WERI-Rb-1 (cell line): ENCODE measurements around the gene TMC5.
"Not testable (repeated sequence)": the region's sequence is repeated elsewhere in the genome, so short reads cannot be mapped to it uniquely, and the experiment has no call there.

ENCODE experiments used
- DNase-seq: peaks from one replicate; pipeline ENCODE4 v3.0.0-alpha.2; 2020
- H3K27ac ChIP-seq: fragments of 250-450 bp; sonication (Bioruptor Pico); 2 replicates; pipeline ENCODE4 v1.5.1; 2020; ENCODE audit warnings: mild to moderate bottlenecking, moderate library complexity
- H3K27me3 ChIP-seq: fragments of 250-450 bp; sonication (Bioruptor Pico); 2 replicates; pipeline ENCODE4 v1.5.1; 2021; ENCODE audit warnings: mild to moderate bottlenecking, low read depth, moderate library complexity; ENCODE audit not compliant: insufficient read depth, severe bottlenecking
- H3K36me3 ChIP-seq: fragments of 250-450 bp; sonication (Bioruptor Pico); 2 replicates; pipeline ENCODE4 v1.5.1; 2020; ENCODE audit warnings: mild to moderate bottlenecking, moderate library complexity
- H3K4me3 ChIP-seq: 2 replicates; pipeline ENCODE4 v1.5.1; 2011; ENCODE audit warnings: low read depth, mild to moderate bottlenecking, control low read depth, low read length
- H3K9me3 ChIP-seq: fragments of 250-450 bp; sonication (Bioruptor Pico); 2 replicates; pipeline ENCODE4 v1.5.1; 2021; ENCODE audit warnings: mild to moderate bottlenecking, moderate library complexity; ENCODE audit not compliant: severe bottlenecking
- CTCF ChIP-seq: IDR thresholded peaks from 2 replicates; pipeline ENCODE4 v1.5.1; 2011; ENCODE audit warnings: low read depth, mild to moderate bottlenecking, control low read depth, inconsistent platforms, low read length

Gene TMC5

DNA sequence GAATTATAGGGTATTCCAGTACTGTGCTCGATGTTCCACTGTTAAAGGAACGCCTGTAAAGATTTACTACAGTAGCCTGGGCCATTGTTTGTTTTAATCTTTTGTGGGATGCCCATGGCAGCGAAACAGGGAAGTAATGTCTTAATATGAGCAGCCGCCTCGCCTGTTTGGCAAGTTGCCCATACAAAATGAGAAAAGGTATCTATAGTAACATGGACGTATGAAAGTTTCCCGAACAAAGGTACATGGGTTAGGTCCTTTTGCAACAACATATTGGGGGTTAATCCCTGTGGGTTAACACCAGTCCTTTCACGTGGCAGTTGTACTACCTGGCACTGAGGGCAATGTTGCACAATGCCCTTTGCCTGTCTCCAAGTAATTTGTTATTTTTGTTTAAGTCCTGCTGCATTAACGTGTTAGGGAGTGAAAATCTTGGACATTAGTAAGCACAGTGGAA is 21.1 kb upstream of the TMC5 start:
- no peak for TF ChIP-seq CTCF
- no peak for DNase-seq
- Histone ChIP-seq H3K27ac (no peak overlapping the region), H3K27me3 (no peaks in the 10 kb centered on the region), H3K9me3 (peaks cover under 1% of the 10 kb centered on the region), H3K4me3 (no peak overlapping the region), H3K36me3 (no peaks in the 10 kb centered on the region)

- H3K27me3 ChIP-seq, H3K4me3 ChIP-seq, H3K9me3 ChIP-seq, H3K27ac ChIP-seq, H3K36me3 ChIP-seq, DNase-seq: not testable (repeated sequence)
These were observed 20.3 kb upstream of the TMC5 start for GRCh38 chr16:19397373-19397772.

DNA sequence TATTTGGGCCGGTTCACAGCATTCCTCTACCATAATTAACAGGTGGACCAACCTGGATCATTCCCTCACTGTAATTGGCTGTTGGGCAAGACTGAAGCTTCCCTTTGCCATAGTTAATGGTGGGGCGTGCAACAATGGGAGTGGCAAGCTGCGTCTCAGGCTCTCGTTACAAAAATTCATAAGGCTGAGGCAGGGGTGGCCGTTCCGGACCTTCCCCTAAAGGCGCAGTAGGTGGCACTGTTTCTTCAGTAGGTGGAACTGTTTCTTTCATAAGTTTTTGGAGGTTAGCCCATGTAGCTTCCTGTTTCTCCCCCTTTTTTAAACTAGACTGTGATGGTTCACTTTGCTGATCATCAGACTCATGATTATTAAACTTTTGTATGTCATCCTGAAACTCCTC is 17.0 kb upstream of the TMC5 start:
- DNase-seq: peak; percentile 53
- Histone ChIP-seq H3K27me3 (no peaks in the 10 kb centered on the region), H3K27ac (no peak overlapping the region), H3K4me3 (no peak overlapping the region), H3K36me3 (no peaks in the 10 kb centered on the region), H3K9me3 (no peaks in the 10 kb centered on the region)
- TF ChIP-seq CTCF: peak; percentile 66

DNA sequence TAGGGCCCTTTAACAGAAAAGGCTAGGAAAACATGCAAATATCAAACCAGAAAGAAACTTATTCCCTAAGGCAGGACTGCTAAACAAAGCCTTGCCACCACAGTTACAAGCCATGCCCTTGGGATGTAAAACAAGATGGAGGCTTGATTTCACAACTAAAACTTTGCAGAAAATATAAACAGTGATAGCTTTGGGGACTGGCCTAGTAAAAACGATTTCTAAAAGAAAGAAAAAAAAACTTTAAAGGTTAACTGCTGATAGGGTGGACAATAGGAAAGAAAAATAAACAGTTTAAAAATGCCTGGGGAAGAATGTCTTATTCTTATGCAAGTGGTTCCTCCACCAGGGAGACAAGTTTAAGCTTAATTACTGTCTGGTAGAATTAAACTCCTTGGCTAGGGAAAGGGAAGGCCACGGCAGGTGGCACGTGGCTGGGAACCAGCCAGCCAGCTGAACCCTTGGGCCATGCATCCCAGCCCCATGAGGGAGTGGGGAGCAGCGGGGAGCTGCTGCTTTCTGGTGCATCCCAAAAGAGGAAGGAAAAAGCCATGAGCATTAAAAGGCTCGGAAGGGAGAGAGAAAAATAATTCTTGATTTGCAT is 10.7 kb upstream of the TMC5 start:
- Histone ChIP-seq H3K36me3 (no peaks in the 10 kb centered on the region), H3K27me3 (no peaks in the 10 kb centered on the region), H3K4me3 (no peak overlapping the region), H3K27ac (no peak overlapping the region), H3K9me3 (no peaks in the 10 kb centered on the region)
- DNase-seq: no peak
- TF ChIP-seq CTCF: no peak

DNA sequence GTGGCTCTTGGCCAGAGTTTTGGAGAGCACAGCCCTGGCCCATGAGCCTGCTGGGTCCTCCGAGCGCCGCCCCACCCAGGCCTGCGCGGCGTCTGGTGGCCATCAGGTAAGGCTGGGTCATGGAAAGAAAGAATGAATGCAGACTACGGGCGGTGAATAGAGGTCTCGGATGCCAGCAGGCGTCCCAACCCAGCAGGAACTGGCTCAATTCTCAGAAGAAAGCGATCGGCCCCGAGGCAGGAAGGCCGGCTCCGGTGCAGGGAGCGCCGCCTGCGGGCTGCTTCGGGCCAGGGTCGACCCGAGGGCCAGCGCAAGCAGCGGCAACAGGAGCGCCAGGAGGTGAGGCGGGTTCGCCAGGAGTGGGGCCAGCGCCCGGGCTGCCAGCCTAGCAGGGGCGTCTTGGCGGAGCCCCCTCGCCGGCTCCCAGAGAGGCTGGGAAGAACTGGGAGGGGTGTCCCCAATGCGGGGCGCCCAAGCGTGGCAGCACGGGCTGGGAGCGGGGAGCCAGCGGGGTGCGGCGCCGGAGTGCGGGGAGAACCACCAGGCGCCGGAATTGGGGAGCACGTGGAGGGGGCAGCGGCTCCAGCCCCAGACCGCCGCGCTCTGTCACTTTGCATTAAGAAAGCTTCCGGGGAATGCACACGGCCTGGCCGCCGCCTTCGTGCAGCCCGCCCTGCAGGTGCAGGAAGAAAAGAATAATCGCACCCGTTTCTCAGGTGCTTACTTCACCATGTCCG is 7.1 kb upstream of the TMC5 start:
- Histone ChIP-seq H3K27ac (no peak overlapping the region), H3K9me3 (no peaks in the 10 kb centered on the region), H3K4me3 (no peak overlapping the region), H3K36me3 (no peaks in the 10 kb centered on the region), H3K27me3 (no peaks in the 10 kb centered on the region)
- DNase-seq: no peak
- TF ChIP-seq CTCF: no peak

DNA sequence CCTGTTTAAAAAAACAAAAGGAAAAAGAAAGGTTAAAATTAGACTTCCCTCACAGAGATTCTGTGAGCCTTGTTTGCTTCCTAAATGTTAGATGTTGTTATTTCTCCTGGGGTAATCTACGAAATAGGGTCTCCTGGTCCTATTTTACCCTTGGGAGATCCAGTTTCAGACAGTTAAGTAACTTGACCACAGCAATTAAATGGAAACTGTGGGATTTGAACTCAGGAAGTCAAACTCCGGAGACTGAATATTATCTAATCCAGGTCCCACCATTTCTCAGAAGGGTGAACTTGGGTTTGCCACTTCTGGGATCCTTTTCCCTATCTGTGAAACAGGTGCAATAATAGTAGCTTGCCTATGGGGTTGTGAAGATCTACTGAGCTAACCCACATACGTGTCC is 6.4 kb upstream of the TMC5 start:
- Histone ChIP-seq H3K27ac (no peak overlapping the region), H3K27me3 (no peaks in the 10 kb centered on the region), H3K4me3 (no peak overlapping the region), H3K36me3 (no peaks in the 10 kb centered on the region), H3K9me3 (no peaks in the 10 kb centered on the region)
- TF ChIP-seq CTCF: no peak
- no peak for DNase-seq

DNA sequence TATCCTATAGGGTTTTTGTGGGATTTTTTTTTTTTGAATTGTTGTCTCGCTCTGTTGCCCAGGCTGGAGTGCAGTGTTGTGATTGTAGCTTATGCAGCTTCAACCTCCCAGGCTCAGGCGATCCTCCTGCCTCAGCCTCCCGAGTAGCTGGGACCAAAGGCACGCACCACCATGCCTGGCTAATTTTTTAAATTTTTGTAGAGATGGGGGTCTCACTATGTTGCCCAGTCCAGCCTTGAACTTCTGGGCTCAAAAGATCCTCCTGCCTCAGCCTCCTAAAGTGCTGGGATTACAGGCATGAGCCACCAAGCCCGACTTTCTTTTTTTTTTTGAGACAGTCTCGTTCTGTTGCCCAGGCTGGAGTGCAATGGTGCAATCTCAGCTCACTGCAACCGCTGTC is 5.6 kb upstream of the TMC5 start:
- not testable (repeated sequence) for H3K27me3 ChIP-seq, H3K4me3 ChIP-seq, H3K36me3 ChIP-seq, DNase-seq, H3K27ac ChIP-seq, H3K9me3 ChIP-seq
